Panc1 (cell line): ENCODE data around the gene TRABD2B. TPM values are rescaled to one million over a fixed set of nuclear protein-coding genes. Genes with fewer than 3 reads are reported as not detected.

ENCODE experiments used
- ATAC-seq: fragments of 200-7000 bp; cut with Tn5 transposase; 2 replicates; pipeline ENCODE4 v1.9.1; 2020; ENCODE audit warnings: mild to moderate bottlenecking, moderate library complexity
- BruUV-seq: library from RNA; stranded (reverse); fragments of 400-500 nt; replicated peaks from 2 replicates; lab custom pipeline; 2021; lab: Mats Ljungman, UMichigan
- CTCF ChIA-PET: fragments of 300-600 bp; sonication (Branson Sonifier 250); formaldehyde crosslinking; loops from one replicate; lab custom pipeline; 2022; ENCODE audit warnings: antibody characterized with exemption; lab: Charles Lee
- POLR2A ChIA-PET: fragments of 300-600 bp; sonication (Branson Sonifier 250); formaldehyde crosslinking; loops from one replicate; lab custom pipeline; 2022; ENCODE audit warnings: antibody characterized with exemption; lab: Charles Lee
- DNase-seq: peaks from one replicate; pipeline ENCODE4 v3.0.0-alpha.2; 2010; ENCODE audit warnings: low read depth, low spot score
- H3K27ac ChIP-seq: 2 replicates; pipeline ENCODE4 v1.5.1; 2011; ENCODE audit warnings: mild to moderate bottlenecking, low read length, inconsistent platforms
- H3K27me3 ChIP-seq: fragments of 200-500 bp; sonication (Bioruptor generic); 2 replicates; pipeline ENCODE4 v1.6.0; 2014; ENCODE audit warnings: low read length, inconsistent platforms; ENCODE audit not compliant: control insufficient read depth, insufficient read depth
- H3K36me3 ChIP-seq: fragments of 200-500 bp; sonication (Bioruptor generic); 2 replicates; pipeline ENCODE4 v1.5.1; 2014; ENCODE audit warnings: inconsistent platforms, mild to moderate bottlenecking, low read length, moderate library complexity; ENCODE audit not compliant: control insufficient read depth, insufficient read depth
- H3K4me1 ChIP-seq: 2 replicates; pipeline ENCODE4 v1.5.1; 2011; ENCODE audit warnings: inconsistent platforms, mild to moderate bottlenecking, low read length, moderate library complexity; ENCODE audit not compliant: control insufficient read depth, insufficient read depth
- H3K4me3 ChIP-seq, 2 experiments: 2 replicates each; pipeline ENCODE4 v1.5.1; 2011 to 2012; ENCODE audit warnings: low read depth in 2 of 2, low read length in 2 of 2, mild to moderate bottlenecking in 2 of 2, inconsistent platforms in 1 of 2, moderate library complexity in 1 of 2
- H3K9me3 ChIP-seq: fragments of 200-500 bp; sonication (Bioruptor generic); 2 replicates; pipeline ENCODE4 v1.5.1; 2014; ENCODE audit warnings: low read depth, mild to moderate bottlenecking, inconsistent platforms, low read length, moderate library complexity; ENCODE audit not compliant: control insufficient read depth, insufficient read depth
- CTCF ChIP-seq: fragments of 450-650 bp; IDR thresholded peaks from 2 replicates; pipeline ENCODE4 v1.5.1; 2017; ENCODE audit warnings: mild to moderate bottlenecking
- POLR2AphosphoS5 ChIP-seq: IDR thresholded peaks from 2 replicates; pipeline ENCODE4 v1.6.1; 2012; ENCODE audit warnings: mild to moderate bottlenecking, low read depth, low read length, moderate library complexity
- REST ChIP-seq, 2 experiments: IDR thresholded peaks; 2 replicates each; pipeline ENCODE4 v1.6.1; 2011 to 2012; ENCODE audit warnings: low read depth in 2 of 2, control low read depth in 1 of 2, low read length in 1 of 2, mild to moderate bottlenecking in 1 of 2, moderate library complexity in 1 of 2; ENCODE audit not compliant: insufficient read depth in 1 of 2
- SIN3A ChIP-seq: IDR thresholded peaks from 2 replicates; pipeline ENCODE4 v1.6.1; 2012; ENCODE audit warnings: low read depth, mild to moderate bottlenecking, low read length, moderate library complexity, borderline replicate concordance; ENCODE audit not compliant: insufficient read depth
- TCF7L2 ChIP-seq: IDR thresholded peaks from 2 replicates; pipeline ENCODE4 v1.6.1; 2011; ENCODE audit warnings: mild to moderate bottlenecking, low read depth, low read length, inconsistent platforms
- in situ Hi-C: cut with HindIII; loops from 2 replicates; pipeline ENCODE4 v1.10.0; 2016; ENCODE audit warnings: low sequenced_read_pairs, low pct_unique_long_range_greater_than_20kb
- intact Hi-C: fragments of 100-400 bp; cut with micrococcal nuclease; formaldehyde crosslinking; loops from one replicate; pipeline ENCODE4 v1.10.0; 2022; ENCODE audit not compliant: unreplicated experiment
- total RNA-seq: library from RNA; stranded (reverse); gene quantifications from one replicate; pipeline ENCODE4 v1.2.1, GENCODE V29; 2021; ENCODE audit not compliant: unreplicated experiment

Gene TRABD2B
- total RNA-seq, 1 experiment from 2014 or later = not detected

GRCh38 chr1:47849591-47850261 is 147.5 kb downstream of the TRABD2B start:
- no peak for ATAC-seq
- Histone ChIP-seq H3K27ac (no peak overlapping the region), H3K27me3 (peaks cover 4% of the 10 kb centered on the region; the same call in 1 of the 2 replicates), H3K4me1 (no peaks in the 10 kb centered on the region), H3K4me3 (no peak overlapping the region), H3K36me3 (no peaks in the 10 kb centered on the region), H3K9me3 (no peaks in the 10 kb centered on the region)
- BruUV-seq = no TSS peak
- intact Hi-C loops = no loop called here
- no peak for DNase-seq
- TF ChIP-seq REST (IDR thresholded peaks at IDR 0.05; ENCODE audit: insufficient read depth in 1 of 2, low read depth in 2 of 2, low read length in 1 of 2) = no peak
- TF ChIP-seq CTCF = no peak
- TF ChIP-seq POLR2AphosphoS5 = no peak
- no peak for TF ChIP-seq SIN3A
- no peak for TF ChIP-seq TCF7L2
- in situ Hi-C loops = no loop called here
- ChIA-PET POLR2A (no interaction called here), CTCF (no interaction called here)

- no peaks in the 10 kb centered on the region for H3K9me3 ChIP-seq
- no peak overlapping the region for H3K27ac ChIP-seq
- peaks cover 7% of the 10 kb centered on the region; the same call in 1 of the 2 replicates for H3K27me3 ChIP-seq
- no peaks in the 10 kb centered on the region for H3K36me3 ChIP-seq
- intact Hi-C loops (no loop called here), in situ Hi-C loops (no loop called here)
- TF ChIP-seq REST (IDR thresholded peaks at IDR 0.05; ENCODE audit: insufficient read depth in 1 of 2, low read depth in 2 of 2, low read length in 1 of 2) (no peak), CTCF (no peak), TCF7L2 (no peak), SIN3A (no peak), POLR2AphosphoS5 (no peak)
- DNase-seq (no peak), ATAC-seq (no peak)
- BruUV-seq = no TSS peak
- POLR2A ChIA-PET = no interaction called here
- CTCF ChIA-PET = no interaction called here
- no peak overlapping the region for H3K4me3 ChIP-seq
- no peaks in the 10 kb centered on the region for H3K4me1 ChIP-seq
These were observed 148.1 kb downstream of the TRABD2B start for GRCh38 chr1:47849005-47849521.
